Fibroblast of skin of left biceps (primary cell): ENCODE results near the gene EMC9.
"Not testable (repeated sequence)": the region's sequence is repeated elsewhere in the genome, so short reads cannot be mapped to it uniquely, and the experiment has no call there.

Source experiments
- DNase-seq, 2 experiments: peaks; one replicate each; pipeline ENCODE4 v3.0.0-alpha.2; 2013; ENCODE audit warnings: low read depth in 2 of 2

EMC9 gene

DNA sequence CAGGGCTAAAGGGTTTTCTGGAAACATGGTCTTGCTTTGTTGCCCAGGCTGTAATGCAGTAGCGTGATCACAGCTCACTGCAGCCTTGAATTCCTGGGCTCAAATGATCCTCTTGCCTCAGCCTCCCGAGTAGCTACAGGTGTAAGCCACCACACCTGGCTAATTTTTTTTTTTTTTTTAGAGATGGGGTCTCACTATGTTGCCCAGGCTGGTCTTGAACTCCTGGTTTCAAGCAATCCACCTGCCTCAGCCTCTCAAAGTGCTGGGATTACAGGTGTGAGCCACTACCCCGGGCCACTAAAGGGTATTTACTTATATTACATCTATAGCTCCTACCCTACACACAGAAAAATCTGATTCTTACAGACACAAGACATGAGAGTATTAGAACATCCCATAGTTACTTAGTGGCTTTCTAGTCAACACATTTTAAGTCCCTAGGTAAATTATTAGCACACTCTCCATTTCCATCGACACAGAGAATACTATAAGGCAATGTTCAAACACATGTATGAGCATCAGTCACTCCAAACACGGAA lies 33.0 kb downstream of the EMC9 start:
- DNase-seq: no peak

- no peak for DNase-seq
Measured at GRCh38 chr14:24106672-24107271, 34.6 kb downstream of the EMC9 start.

- not testable (repeated sequence) for DNase-seq
Measured at GRCh38 chr14:24105609-24106239, 35.7 kb downstream of the EMC9 start.

DNA sequence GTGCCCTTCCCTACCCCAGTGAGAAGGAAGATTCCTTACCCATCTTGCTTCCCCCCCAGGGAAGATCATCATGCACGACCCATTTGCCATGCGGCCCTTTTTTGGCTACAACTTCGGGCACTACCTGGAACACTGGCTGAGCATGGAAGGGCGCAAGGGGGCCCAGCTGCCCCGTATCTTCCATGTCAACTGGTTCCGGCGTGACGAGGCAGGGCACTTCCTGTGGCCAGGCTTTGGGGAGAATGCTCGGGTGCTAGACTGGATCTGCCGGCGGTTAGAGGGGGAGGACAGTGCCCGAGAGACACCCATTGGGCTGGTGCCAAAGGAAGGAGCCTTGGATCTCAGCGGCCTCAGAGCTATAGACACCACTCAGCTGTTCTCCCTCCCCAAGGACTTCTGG lies 37.9 kb downstream of the EMC9 start:
- no peak for DNase-seq

- DNase-seq: no peak
Measured at GRCh38 chr14:24102357-24103048, 38.9 kb downstream of the EMC9 start.

GRCh38 chr14:24100982-24101494 lies 40.4 kb downstream of the EMC9 start:
- no peak for DNase-seq

DNA sequence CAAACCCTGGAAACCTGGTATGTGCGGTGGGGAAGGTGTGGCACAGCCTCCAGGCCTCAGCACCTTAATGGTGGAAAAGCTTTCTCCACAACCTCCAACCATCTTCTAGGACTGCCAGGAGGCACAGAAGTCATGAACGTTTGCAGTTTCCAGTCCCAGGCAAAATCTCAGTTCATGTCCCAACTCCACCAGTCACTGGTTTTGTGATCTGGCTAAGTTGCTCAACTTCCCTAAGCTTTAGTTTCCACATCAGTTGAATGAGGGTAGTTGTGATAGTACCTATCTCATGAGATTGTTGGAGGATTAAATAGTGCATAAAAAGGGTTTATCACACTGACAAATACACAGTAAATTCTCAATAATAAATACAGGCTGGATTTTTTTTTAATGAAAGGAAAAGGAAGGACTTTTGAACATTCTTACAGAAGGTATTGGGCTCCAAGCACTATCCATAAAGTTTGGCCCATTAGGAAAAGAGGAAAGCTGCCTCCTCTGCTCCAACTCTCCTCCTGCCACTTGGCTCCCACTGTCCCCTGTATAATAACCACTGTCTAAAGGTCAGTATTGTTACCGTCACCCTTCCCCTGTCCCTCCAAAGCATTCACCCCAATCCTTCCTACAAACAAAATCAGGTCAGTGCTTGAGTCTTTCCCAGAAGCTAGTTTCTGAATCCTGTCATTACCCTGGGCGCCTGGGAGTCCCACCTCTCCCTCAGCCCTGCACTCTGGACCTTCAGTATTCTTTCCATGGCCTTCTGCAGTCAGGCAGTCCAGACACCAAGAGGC lies 41.0 kb downstream of the EMC9 start:
- DNase-seq: no peak

- no peak for DNase-seq
Measured at GRCh38 chr14:24098927-24099813, 42.2 kb downstream of the EMC9 start.

DNA sequence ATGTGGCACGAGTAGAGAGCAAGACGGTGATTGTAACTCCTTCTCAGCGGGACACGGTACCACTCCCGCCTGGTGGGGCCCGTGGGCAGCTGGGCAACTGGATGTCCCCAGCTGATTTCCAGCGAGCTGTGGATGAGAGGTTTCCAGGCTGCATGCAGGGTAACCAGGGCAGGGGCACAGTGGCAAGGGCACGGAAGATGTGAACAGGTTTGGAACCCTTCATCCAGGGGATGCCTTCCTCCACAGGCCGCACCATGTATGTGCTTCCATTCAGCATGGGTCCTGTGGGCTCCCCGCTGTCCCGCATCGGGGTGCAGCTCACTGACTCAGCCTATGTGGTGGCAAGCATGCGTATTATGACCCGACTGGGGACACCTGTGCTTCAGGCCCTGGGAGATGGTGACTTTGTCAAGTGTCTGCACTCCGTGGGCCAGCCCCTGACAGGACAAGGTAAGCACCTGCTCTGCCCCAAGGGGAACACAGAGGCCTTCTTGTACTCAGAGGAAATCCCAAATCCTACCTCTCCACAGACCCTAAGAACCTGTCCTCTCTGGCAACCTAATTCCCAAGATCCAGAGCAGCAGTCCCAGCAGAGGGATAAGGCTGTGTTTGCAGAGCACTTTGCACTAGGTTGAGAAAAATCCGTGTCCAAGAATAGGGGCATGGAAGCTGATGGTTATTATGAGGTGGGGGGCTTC lies 43.0 kb downstream of the EMC9 start:
- no peak for DNase-seq

DNA sequence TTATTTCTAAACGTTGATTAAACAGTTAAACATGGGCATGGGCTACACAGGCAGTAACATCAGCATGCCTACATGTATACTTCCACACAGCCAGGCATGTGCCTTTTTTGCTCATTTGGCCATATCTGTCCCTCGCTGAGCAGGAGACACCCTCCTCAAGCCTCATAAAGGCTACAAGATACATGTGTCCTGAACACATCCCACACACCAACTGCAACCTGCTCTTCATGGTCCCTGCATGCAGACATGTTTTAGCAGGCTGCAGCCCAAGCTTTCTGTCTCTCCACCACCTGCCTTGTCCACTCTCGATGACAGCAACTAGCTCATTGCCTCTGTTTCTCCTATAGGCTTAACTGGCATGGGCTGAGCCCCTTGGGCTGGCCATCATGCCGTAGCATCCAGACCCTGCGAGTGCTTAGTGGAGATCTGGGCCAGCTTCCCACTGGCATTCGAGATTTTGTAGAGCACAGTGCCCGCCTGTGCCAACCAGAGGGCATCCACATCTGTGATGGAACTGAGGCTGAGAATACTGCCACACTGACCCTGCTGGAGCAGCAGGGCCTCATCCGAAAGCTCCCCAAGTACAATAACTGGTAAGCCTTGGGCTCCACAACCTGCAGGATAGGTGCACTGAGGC lies 44.7 kb downstream of the EMC9 start:
- DNase-seq: no peak

DNA sequence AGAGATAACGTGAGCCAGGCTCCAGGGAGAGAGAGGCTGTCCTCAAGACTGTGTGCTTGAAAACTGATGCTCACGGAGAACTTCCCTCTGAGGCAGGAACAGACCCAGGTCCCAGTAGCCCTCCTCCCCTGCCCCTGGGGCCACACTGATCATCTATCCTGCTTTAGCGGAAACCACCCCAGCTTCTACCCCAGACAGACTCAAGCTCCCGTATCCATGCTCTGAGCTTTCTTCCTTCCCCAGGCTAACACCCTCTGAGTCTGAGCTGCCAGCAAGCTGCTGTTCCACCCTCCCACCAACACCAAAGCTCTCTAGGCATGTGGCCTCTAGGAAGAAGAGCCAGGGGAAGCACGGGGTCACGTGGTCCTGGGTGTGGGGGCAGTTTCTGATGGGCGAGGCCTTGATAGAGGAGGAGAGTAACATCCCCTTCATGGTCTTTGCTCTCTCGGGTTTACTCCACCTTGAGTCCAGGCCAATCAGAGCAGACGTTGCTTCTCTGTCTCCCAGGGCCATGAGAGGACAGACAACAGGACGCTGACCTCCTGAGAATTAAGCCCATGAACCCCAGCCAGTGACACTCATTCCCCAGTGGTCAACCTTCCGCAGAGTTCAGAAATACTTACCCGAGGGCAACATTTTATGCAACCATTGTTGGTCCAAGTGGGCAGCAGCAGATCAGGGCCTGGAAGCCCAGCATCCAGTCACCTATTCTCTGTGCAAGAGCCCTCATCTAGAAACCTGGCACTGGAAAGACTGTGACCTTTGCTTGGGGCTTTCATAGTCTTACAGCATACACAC lies 45.9 kb downstream of the EMC9 start:
- DNase-seq: no peak

DNA sequence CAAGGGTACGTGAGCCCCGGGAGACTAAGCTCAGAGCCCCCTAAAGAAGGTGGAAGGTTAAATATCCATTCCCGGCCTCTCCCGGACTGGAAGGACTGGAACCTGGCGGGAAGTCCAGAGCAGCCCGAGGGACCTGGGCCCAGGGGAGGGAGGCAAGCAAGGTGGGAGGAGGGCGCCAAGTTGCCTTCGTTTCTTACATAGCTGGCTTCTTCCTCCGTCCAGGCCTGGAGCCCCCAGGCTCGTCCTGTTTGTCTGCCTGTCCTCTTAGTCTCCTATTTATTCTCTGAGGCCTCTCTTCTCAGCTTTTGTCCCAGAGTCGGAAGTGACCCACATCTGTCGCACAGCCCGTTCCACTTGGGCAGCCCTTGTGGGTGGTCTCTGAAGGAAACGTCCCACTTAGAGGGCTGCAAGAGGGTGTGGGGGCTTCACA lies 46.5 kb downstream of the EMC9 start:
- no peak for DNase-seq

GRCh38 chr14:24093901-24094840 lies 47.2 kb downstream of the EMC9 start, which contains the start of gene PCK2:
TSS of gene PCK2 (plus strand) at chr14:24094311. CDS start at chr14:24094406, 95 bp downstream.
- DNase-seq: peak; percentile 94

DNA sequence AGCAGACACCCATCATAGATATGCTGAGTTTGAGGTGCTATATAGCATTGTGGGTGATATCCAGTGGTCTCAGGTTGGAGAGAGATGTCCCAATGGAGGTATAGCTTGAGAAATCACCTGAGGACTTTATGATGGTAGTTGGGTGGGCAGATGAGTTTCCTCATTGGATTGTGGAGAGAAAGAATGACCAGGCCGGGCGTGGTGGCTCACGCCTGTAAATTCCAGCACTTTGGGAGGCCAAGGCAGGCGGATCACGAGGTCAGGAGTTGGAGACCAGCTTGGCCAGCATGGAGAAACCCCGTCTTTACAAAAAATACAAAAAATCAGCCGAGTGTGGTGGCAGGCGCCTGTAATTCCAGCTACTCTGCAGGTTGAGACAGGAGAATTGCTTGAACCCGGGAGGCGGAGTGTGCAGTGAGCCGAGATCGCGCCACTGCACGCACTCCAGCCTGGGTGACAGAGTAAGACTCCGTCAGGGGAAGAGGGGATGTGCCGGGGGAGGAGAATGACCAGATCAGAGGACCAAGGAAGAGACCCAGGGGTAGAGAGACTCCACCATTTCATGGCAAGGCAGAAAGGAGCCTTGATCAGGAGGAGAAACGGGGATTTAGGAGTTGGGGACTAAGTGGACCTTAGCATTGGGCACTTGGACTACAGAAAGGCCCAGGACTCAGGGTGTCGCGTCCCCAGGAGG lies 48.0 kb downstream of the EMC9 start:
- DNase-seq: no peak

- no peak for DNase-seq
Measured at GRCh38 chr14:24092505-24093206, 48.7 kb downstream of the EMC9 start.

DNA sequence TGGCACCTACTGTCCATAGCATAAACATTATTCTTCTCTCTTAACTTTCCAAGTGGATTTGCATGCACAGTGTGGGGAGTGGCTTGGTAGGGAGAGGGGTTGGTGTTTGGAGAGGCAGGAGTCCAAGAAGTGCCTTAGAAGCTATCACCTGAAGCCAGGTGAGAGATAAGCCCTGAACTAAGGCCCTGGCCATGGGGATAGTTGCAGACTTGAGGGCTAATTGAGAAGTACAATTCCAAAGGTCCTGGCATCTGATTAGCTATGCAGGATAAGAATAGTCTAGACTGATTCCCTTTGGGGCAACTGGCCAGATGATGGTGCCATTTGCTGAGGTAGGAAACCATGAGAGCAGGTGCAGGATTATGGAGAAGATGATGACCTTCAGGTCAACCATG lies 49.3 kb downstream of the EMC9 start:
- DNase-seq: no peak
